PFSK-1 (cell line): Measurements from ENCODE around the gene CBR1.

ENCODE experiments used
- POLR2AphosphoS5 ChIP-seq: IDR thresholded peaks from 2 replicates; pipeline ENCODE4 v1.6.1; 2012; ENCODE audit warnings: low read depth, mild to moderate bottlenecking, control low read depth, low read length, moderate library complexity
- TAF1 ChIP-seq: IDR thresholded peaks from 2 replicates; pipeline ENCODE4 v1.6.1; 2012; ENCODE audit warnings: low read length, control low read depth, borderline replicate concordance; ENCODE audit not compliant: insufficient read depth
- TF ChIP-seq, protein P1 (sequence below), 2 experiments: IDR thresholded peaks; 2 replicates each; pipeline versions ENCODE4 v1.6.1 to v1.8.0; 2011 to 2012; ENCODE audit warnings: low read depth in 2 of 2, low read length in 2 of 2, control low read depth in 1 of 2, inconsistent platforms in 1 of 2, mild to moderate bottlenecking in 1 of 2, moderate library complexity in 1 of 2; ENCODE audit not compliant: insufficient read depth in 1 of 2

DNA sequence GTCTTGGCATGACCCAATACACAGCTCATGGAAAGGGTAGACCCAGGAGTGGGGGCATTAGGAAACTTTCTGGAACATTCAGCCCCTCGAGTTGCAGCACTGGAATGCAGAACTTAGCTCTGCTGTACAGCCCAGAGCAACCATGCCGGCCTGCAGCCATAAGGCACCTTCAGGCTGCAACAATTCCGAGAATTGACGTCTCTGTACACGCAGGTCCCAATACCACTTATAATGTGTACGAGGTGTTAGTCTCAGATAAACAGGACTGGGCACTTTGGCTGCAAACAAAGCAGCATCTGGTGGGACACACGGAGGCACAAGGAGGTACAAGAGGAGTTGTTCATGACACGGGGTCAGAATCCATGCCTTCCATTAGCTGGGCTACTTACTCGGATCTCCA is 7.9 kb downstream of the CBR1 start:
- TF ChIP-seq POLR2AphosphoS5 (no peak), TAF1 (no peak)
- TF ChIP-seq, protein P1, sequence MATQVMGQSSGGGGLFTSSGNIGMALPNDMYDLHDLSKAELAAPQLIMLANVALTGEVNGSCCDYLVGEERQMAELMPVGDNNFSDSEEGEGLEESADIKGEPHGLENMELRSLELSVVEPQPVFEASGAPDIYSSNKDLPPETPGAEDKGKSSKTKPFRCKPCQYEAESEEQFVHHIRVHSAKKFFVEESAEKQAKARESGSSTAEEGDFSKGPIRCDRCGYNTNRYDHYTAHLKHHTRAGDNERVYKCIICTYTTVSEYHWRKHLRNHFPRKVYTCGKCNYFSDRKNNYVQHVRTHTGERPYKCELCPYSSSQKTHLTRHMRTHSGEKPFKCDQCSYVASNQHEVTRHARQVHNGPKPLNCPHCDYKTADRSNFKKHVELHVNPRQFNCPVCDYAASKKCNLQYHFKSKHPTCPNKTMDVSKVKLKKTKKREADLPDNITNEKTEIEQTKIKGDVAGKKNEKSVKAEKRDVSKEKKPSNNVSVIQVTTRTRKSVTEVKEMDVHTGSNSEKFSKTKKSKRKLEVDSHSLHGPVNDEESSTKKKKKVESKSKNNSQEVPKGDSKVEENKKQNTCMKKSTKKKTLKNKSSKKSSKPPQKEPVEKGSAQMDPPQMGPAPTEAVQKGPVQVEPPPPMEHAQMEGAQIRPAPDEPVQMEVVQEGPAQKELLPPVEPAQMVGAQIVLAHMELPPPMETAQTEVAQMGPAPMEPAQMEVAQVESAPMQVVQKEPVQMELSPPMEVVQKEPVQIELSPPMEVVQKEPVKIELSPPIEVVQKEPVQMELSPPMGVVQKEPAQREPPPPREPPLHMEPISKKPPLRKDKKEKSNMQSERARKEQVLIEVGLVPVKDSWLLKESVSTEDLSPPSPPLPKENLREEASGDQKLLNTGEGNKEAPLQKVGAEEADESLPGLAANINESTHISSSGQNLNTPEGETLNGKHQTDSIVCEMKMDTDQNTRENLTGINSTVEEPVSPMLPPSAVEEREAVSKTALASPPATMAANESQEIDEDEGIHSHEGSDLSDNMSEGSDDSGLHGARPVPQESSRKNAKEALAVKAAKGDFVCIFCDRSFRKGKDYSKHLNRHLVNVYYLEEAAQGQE (IDR thresholded peaks at IDR 0.05; ENCODE audit: insufficient read depth in 1 of 2, low read depth in 2 of 2, low read length in 2 of 2), result no peak
